Measurements from ENCODE around the gene PTH2.

GRCh38 chr19:49437231-49437630, 14.0 kb upstream of the PTH2 start:
- TF ChIP-seq CTCF (IDR thresholded peaks at IDR 0.05; ENCODE audit: low read length), result no peak
- TF ChIP-seq EZH2 (IDR thresholded peaks at IDR 0.05; ENCODE audit: borderline replicate concordance, low read length), result no peak

Measured in OCI-LY1 (cell line).